ENCODE data around the gene RNF149. TPM values are rescaled to one million over a fixed set of nuclear protein-coding genes. Genes with fewer than 3 reads are reported as not detected.
"Not testable (repeated sequence)": the region's sequence is repeated elsewhere in the genome, so short reads cannot be mapped to it uniquely, and the experiment has no call there.

RNF149 gene
- total RNA-seq, 1 donor: 73.1 TPM

- Histone ChIP-seq H4K20me1 (ENCODE audit: insufficient read depth, low read length) (no peaks in the 10 kb centered on the region), H3K9me3 (ENCODE audit: low read depth, low read length) (no peaks in the 10 kb centered on the region), H3K79me2 (ENCODE audit: insufficient read depth, low read length) (no peaks in the 10 kb centered on the region), H3K36me3 (ENCODE audit: insufficient read depth, low read length) (no peaks in the 10 kb centered on the region), H3K4me3 (ENCODE audit: insufficient read depth, low read length) (no peak overlapping the region), H3K27me3 (ENCODE audit: insufficient read depth, low read length) (peaks cover 4% of the 10 kb centered on the region), H3K4me2 (ENCODE audit: insufficient read depth, low read length) (no peak overlapping the region), H3K27ac (ENCODE audit: low read depth, low read length) (no peak overlapping the region), H2AFZ (ENCODE audit: low read length) (no peak overlapping the region), H3K4me1 (ENCODE audit: insufficient read depth, low read length) (no peaks in the 10 kb centered on the region)
- TF ChIP-seq, protein P1, sequence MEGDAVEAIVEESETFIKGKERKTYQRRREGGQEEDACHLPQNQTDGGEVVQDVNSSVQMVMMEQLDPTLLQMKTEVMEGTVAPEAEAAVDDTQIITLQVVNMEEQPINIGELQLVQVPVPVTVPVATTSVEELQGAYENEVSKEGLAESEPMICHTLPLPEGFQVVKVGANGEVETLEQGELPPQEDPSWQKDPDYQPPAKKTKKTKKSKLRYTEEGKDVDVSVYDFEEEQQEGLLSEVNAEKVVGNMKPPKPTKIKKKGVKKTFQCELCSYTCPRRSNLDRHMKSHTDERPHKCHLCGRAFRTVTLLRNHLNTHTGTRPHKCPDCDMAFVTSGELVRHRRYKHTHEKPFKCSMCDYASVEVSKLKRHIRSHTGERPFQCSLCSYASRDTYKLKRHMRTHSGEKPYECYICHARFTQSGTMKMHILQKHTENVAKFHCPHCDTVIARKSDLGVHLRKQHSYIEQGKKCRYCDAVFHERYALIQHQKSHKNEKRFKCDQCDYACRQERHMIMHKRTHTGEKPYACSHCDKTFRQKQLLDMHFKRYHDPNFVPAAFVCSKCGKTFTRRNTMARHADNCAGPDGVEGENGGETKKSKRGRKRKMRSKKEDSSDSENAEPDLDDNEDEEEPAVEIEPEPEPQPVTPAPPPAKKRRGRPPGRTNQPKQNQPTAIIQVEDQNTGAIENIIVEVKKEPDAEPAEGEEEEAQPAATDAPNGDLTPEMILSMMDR (IDR thresholded peaks at IDR 0.05; ENCODE audit: extremely low read depth, low read depth, low read length): no peak
- no peak for DNase-seq (ENCODE audit: insufficient read length, low spot score, missing footprints)
These were observed 16.9 kb upstream of the RNF149 start for GRCh38 chr2:101325425-101325824.

GRCh38 chr2:101316568-101316967 lies 8.1 kb upstream of the RNF149 start:
- H2AFZ ChIP-seq (ENCODE audit: low read length); H3K79me2 ChIP-seq (ENCODE audit: insufficient read depth, low read length); H4K20me1 ChIP-seq (ENCODE audit: insufficient read depth, low read length); H3K9me3 ChIP-seq (ENCODE audit: low read depth, low read length); H3K27me3 ChIP-seq (ENCODE audit: insufficient read depth, low read length); DNase-seq (ENCODE audit: insufficient read length, low spot score, missing footprints); H3K4me3 ChIP-seq (ENCODE audit: insufficient read depth, low read length); H3K27ac ChIP-seq (ENCODE audit: low read depth, low read length); H3K36me3 ChIP-seq (ENCODE audit: insufficient read depth, low read length); H3K4me1 ChIP-seq (ENCODE audit: insufficient read depth, low read length); H3K4me2 ChIP-seq (ENCODE audit: insufficient read depth, low read length): not testable (repeated sequence)

- H3K4me1 ChIP-seq (ENCODE audit: insufficient read depth, low read length): peaks cover 3% of the 10 kb centered on the region
- H3K79me2 ChIP-seq (ENCODE audit: insufficient read depth, low read length): peaks cover 21% of the 10 kb centered on the region
- no peak overlapping the region for H3K27ac ChIP-seq (ENCODE audit: low read depth, low read length)
- no peak overlapping the region for H3K4me3 ChIP-seq (ENCODE audit: insufficient read depth, low read length)
- no peak for DNase-seq (ENCODE audit: insufficient read length, low spot score, missing footprints)
- no peaks in the 10 kb centered on the region for H3K9me3 ChIP-seq (ENCODE audit: low read depth, low read length)
- H2AFZ ChIP-seq (ENCODE audit: low read length): no peak overlapping the region
- H3K36me3 ChIP-seq (ENCODE audit: insufficient read depth, low read length): no peaks in the 10 kb centered on the region
- TF ChIP-seq, protein P1 (IDR thresholded peaks at IDR 0.05; ENCODE audit: extremely low read depth, low read depth, low read length): no peak
- peaks cover 3% of the 10 kb centered on the region for H3K27me3 ChIP-seq (ENCODE audit: insufficient read depth, low read length)
- peaks cover 11% of the 10 kb centered on the region for H4K20me1 ChIP-seq (ENCODE audit: insufficient read depth, low read length)
- no peak overlapping the region for H3K4me2 ChIP-seq (ENCODE audit: insufficient read depth, low read length)
These were observed 3.2 kb upstream of the RNF149 start for GRCh38 chr2:101311696-101312017.

DNA sequence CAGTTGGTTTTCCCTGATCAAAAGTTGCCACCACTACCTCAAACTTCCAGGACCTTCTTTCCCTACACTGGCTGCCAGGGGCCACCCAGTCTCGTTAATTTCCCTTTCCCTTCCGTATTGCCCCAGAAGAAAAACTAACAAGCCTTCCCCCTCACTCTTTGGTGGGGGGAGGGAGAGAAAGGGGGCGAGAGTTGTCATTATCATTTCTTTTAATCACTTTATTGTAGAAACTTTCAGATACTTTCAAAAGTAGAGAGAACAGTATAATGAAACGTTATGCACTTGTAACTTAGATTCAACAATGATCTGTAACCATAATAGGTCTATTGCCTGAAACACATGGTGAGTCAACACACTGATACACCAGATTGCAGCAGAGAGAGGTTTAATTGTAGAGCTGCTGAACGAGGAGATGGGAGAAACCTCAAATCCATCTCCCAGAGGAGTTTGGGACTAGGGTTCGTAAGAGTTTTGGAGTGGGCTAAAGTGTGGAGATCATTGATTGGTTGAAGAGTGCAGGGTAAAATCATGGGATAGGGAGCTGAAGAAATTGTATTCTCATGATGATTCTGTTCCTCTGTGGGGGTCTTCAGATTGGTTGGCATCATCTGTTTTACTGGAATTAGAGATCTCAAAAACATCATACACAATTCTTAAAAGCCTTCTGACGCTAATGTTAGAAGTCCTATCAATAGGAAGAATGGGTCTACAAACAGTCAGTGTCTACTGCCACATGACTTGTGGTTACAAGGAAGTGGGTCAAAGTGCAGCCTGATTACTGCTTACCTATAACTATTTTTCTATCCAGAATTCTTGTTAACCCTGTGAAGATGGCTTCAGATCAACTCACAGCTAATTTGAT lies 2.6 kb upstream of the RNF149 start:
- TF ChIP-seq, protein P1 (IDR thresholded peaks at IDR 0.05; ENCODE audit: extremely low read depth, low read depth, low read length): no peak
- Histone ChIP-seq H3K36me3 (ENCODE audit: insufficient read depth, low read length) (no peaks in the 10 kb centered on the region), H2AFZ (ENCODE audit: low read length) (no peak overlapping the region), H3K27ac (ENCODE audit: low read depth, low read length) (no peak overlapping the region), H3K4me3 (ENCODE audit: insufficient read depth, low read length) (no peak overlapping the region), H4K20me1 (ENCODE audit: insufficient read depth, low read length) (peaks cover 17% of the 10 kb centered on the region), H3K9me3 (ENCODE audit: low read depth, low read length) (no peaks in the 10 kb centered on the region), H3K4me2 (ENCODE audit: insufficient read depth, low read length) (no peak overlapping the region), H3K4me1 (ENCODE audit: insufficient read depth, low read length) (peaks cover 9% of the 10 kb centered on the region), H3K79me2 (ENCODE audit: insufficient read depth, low read length) (peaks cover 27% of the 10 kb centered on the region), H3K27me3 (ENCODE audit: insufficient read depth, low read length) (peaks cover 2% of the 10 kb centered on the region)
- no peak for DNase-seq (ENCODE audit: insufficient read length, low spot score, missing footprints)

All from osteoblast (primary cell).